GM21367 (cell line): ENCODE data around the gene TMEM129.
A peak's percentile ranks its signal among the peaks of the same experiment; 100 is the strongest.
"Not testable (repeated sequence)": the region's sequence is repeated elsewhere in the genome, so short reads cannot be mapped to it uniquely, and the experiment has no call there.

Experiments used
- ATAC-seq: cut with Tn5 transposase; IDR thresholded peaks from one replicate; pipeline ENCODE4 v1.9.1; 2021; ENCODE audit not compliant: unreplicated experiment

Gene TMEM129

GRCh38 chr4:1701671-1702070, 19.5 kb downstream of the TMEM129 start:
- not testable (repeated sequence) for ATAC-seq

GRCh38 chr4:1695913-1696312, 25.2 kb downstream of the TMEM129 start:
- no peak for ATAC-seq

GRCh38 chr4:1693131-1693896, 27.8 kb downstream of the TMEM129 start:
- ATAC-seq, result no peak

- no peak for ATAC-seq
These were observed 29.3 kb downstream of the TMEM129 start for GRCh38 chr4:1691737-1692373.

GRCh38 chr4:1690698-1691097, 30.4 kb downstream of the TMEM129 start:
- no peak for ATAC-seq

- ATAC-seq, result no peak
These were observed 34.6 kb downstream of the TMEM129 start for GRCh38 chr4:1686440-1687036.

- no peak for ATAC-seq
These were observed 35.6 kb downstream of the TMEM129 start for GRCh38 chr4:1685235-1686150.

- ATAC-seq, result no peak
These were observed 36.5 kb downstream of the TMEM129 start for GRCh38 chr4:1684506-1685234.

GRCh38 chr4:1683736-1684505, 37.2 kb downstream of the TMEM129 start, which contains the start of gene FAM53A:
TSS of gene FAM53A (minus strand) at chr4:1684313. CDS start at chr4:1668741, 15,572 bp downstream.
- ATAC-seq, result peak; percentile 81

GRCh38 chr4:1683261-1683735, 37.8 kb downstream of the TMEM129 start:
- no peak for ATAC-seq

- no peak for ATAC-seq
These were observed 38.3 kb downstream of the TMEM129 start for GRCh38 chr4:1682860-1683259.

- ATAC-seq, result no peak
These were observed 42.9 kb downstream of the TMEM129 start for GRCh38 chr4:1678244-1678643.

- ATAC-seq, result no peak
These were observed 44.3 kb downstream of the TMEM129 start for GRCh38 chr4:1676605-1677525.

- ATAC-seq, result no peak
These were observed 45.4 kb downstream of the TMEM129 start for GRCh38 chr4:1675802-1676137.

GRCh38 chr4:1675136-1675801, 45.9 kb downstream of the TMEM129 start:
- ATAC-seq, result no peak

GRCh38 chr4:1674682-1675081, 46.4 kb downstream of the TMEM129 start:
- no peak for ATAC-seq

- ATAC-seq, result no peak
These were observed 47.5 kb downstream of the TMEM129 start for GRCh38 chr4:1673671-1674070.

- ATAC-seq, result not testable (repeated sequence)
These were observed 50.1 kb downstream of the TMEM129 start for GRCh38 chr4:1671011-1671410.
